GM19328 (cell line): ENCODE data around the gene OPCML.

Experiments used
- ATAC-seq: cut with Tn5 transposase; IDR thresholded peaks from one replicate; pipeline ENCODE4 v1.9.1; 2021; ENCODE audit warnings: mild to moderate bottlenecking, moderate library complexity; ENCODE audit not compliant: unreplicated experiment

Gene OPCML

GRCh38 chr11:132999031-132999430, 533.3 kb downstream of the OPCML start:
- no peak for ATAC-seq

- no peak for ATAC-seq
Observed at GRCh38 chr11:132997396-132997795, 534.9 kb downstream of the OPCML start.

- ATAC-seq, result no peak
Observed at GRCh38 chr11:132994966-132995365, 537.3 kb downstream of the OPCML start.

- no peak for ATAC-seq
Observed at GRCh38 chr11:132993991-132994502, 538.3 kb downstream of the OPCML start.

GRCh38 chr11:132992838-132993631, 539.3 kb downstream of the OPCML start:
- no peak for ATAC-seq

- ATAC-seq, result no peak
Observed at GRCh38 chr11:132988411-132988810, 543.9 kb downstream of the OPCML start.

GRCh38 chr11:132987936-132988335, 544.4 kb downstream of the OPCML start:
- no peak for ATAC-seq

GRCh38 chr11:132983641-132983978, 548.7 kb downstream of the OPCML start:
- no peak for ATAC-seq

GRCh38 chr11:132982772-132983640, 549.3 kb downstream of the OPCML start:
- ATAC-seq, result no peak

- ATAC-seq, result no peak
Observed at GRCh38 chr11:132981131-132981956, 551.0 kb downstream of the OPCML start.

- ATAC-seq, result no peak
Observed at GRCh38 chr11:132980670-132981069, 551.6 kb downstream of the OPCML start.

- ATAC-seq, result no peak
Observed at GRCh38 chr11:132977746-132978145, 554.6 kb downstream of the OPCML start.

- ATAC-seq, result no peak
Observed at GRCh38 chr11:132977241-132977640, 555.1 kb downstream of the OPCML start.

- no peak for ATAC-seq
Observed at GRCh38 chr11:132976115-132976514, 556.2 kb downstream of the OPCML start.

GRCh38 chr11:132973686-132974085, 558.6 kb downstream of the OPCML start:
- ATAC-seq, result no peak

GRCh38 chr11:132972565-132972964, 559.7 kb downstream of the OPCML start:
- no peak for ATAC-seq

GRCh38 chr11:132971351-132971750, 561.0 kb downstream of the OPCML start:
- no peak for ATAC-seq

- no peak for ATAC-seq
Observed at GRCh38 chr11:132969892-132970291, 562.4 kb downstream of the OPCML start.

- ATAC-seq, result no peak
Observed at GRCh38 chr11:132962041-132962440, 570.3 kb downstream of the OPCML start.

- ATAC-seq, result no peak
Observed at GRCh38 chr11:132961453-132961852, 570.8 kb downstream of the OPCML start.
